Cardiac muscle cell (in vitro differentiated cells and primary cell): ENCODE results near the gene DIP2B. TPM values are rescaled to one million over a fixed set of nuclear protein-coding genes. Genes with fewer than 3 reads are reported as not detected.
A peak's percentile ranks its signal among the peaks of the same experiment; 100 is the strongest.
"Not testable (repeated sequence)": the region's sequence is repeated elsewhere in the genome, so short reads cannot be mapped to it uniquely, and the experiment has no call there.

Experiments
- DNase-seq, 2 donors: peaks; one replicate each; pipeline versions ENCODE4 v3.0.0 to v3.0.0-alpha.2; 2010 to 2017; ENCODE audit warnings: low read depth in 1 of 2, low spot score in 1 of 2
- H3K27ac ChIP-seq: fragments of 200-600 bp; sonication (generic); 2 replicates; pipeline ENCODE4 v1.5.1; 2016
- H3K27me3 ChIP-seq: fragments of 200-600 bp; sonication (generic); 2 replicates; pipeline ENCODE4 v1.6.0; 2016; ENCODE audit warnings: control low read depth
- H3K36me3 ChIP-seq: fragments of 200-600 bp; sonication (generic); 2 replicates; pipeline ENCODE4 v1.5.1; 2016; ENCODE audit warnings: control low read depth
- H3K4me1 ChIP-seq: fragments of 200-600 bp; sonication (generic); 2 replicates; pipeline ENCODE4 v1.8.1; 2017; ENCODE audit warnings: low read depth, mild to moderate bottlenecking, mixed run types
- H3K4me3 ChIP-seq: fragments of 200-600 bp; sonication (generic); 2 replicates; pipeline ENCODE4 v1.5.1; 2016; ENCODE audit warnings: mild to moderate bottlenecking
- H3K9me3 ChIP-seq: fragments of 200-600 bp; sonication (generic); 2 replicates; pipeline ENCODE4 v1.5.1; 2017; ENCODE audit warnings: low read depth, mild to moderate bottlenecking, control low read depth
- CTCF ChIP-seq: IDR thresholded peaks from 2 replicates; pipeline ENCODE4 v1.5.1; 2012; ENCODE audit warnings: low read depth, mild to moderate bottlenecking, low read length
- polyA plus RNA-seq: library from polyadenylated mRNA; unstranded; fragments of >200 nt; fragmentation: Nextera tagmentation; extraction: Ambion mirVana; gene quantifications from 2 replicates; pipeline ENCODE4 v1.2.1, GENCODE V29; 2016
- total RNA-seq: library from RNA; depleted of rRNA; stranded (reverse); fragments of >200 nt; gene quantifications from 2 replicates; pipeline ENCODE4 v1.2.3, GENCODE V29; 2016

The DIP2B gene
- total and polyA plus RNA-seq, 2 experiments from 2014 or later: 15.5 to 55.1 TPM

DNA sequence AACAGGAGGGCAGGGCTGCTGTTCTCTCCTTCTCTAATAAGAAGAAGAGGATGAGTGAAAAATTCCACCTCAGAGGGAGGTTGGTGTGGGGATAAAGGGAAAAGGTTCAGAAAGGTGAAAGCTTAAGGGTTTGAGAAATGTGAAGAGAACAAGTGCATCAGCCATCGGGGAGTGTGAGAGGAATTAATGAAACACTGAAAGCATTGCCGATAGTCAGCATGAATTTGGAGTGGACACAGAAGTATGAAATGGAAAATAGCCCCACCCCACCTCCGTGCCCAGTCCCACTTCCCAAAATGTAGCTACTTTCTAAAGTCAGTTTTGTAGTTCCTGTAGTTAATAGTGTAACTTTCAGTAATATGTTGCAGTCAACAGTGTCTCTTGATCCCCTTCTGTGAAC lies 33.4 kb downstream of the DIP2B start:
- TF ChIP-seq CTCF: no peak
- no peak for DNase-seq
- H3K9me3 ChIP-seq: no peaks in the 10 kb centered on the region
- H3K4me1 ChIP-seq: peaks cover 2% of the 10 kb centered on the region
- no peaks in the 10 kb centered on the region for H3K27me3 ChIP-seq
- H3K4me3 ChIP-seq: no peak overlapping the region
- no peaks in the 10 kb centered on the region for H3K36me3 ChIP-seq
- no peak overlapping the region for H3K27ac ChIP-seq

DNA sequence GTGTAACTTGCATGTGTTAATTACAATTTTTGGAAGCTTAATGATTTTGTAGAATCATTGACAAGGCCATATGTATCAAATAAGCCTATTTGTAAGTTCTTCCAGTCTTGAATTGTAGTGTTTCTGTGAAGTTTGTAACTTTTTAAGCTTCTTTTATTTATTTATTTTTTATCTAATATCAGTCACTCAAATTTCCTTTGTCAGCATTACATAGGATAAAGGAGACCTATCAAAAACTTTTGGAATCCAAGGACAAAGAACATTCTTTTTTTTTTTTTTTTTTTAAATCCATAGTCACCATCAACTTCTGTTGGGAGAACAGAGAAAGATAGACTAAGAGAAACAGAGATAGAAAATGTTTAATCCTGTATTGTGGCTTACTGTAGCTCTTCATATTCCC lies 36.4 kb downstream of the DIP2B start:
- Histone ChIP-seq H3K4me1 (no peaks in the 10 kb centered on the region), H3K36me3 (no peaks in the 10 kb centered on the region), H3K4me3 (no peak overlapping the region), H3K27ac (no peak overlapping the region), H3K9me3 (no peaks in the 10 kb centered on the region), H3K27me3 (no peaks in the 10 kb centered on the region)
- no peak for TF ChIP-seq CTCF
- no peak for DNase-seq

- no peaks in the 10 kb centered on the region for H3K4me1 ChIP-seq
- TF ChIP-seq CTCF: no peak
- H3K36me3 ChIP-seq: no peaks in the 10 kb centered on the region
- H3K27ac ChIP-seq: peak overlapping the region; percentile 45
- DNase-seq: no peak
- H3K27me3 ChIP-seq: no peaks in the 10 kb centered on the region
- H3K9me3 ChIP-seq: no peaks in the 10 kb centered on the region
- no peak overlapping the region for H3K4me3 ChIP-seq
These were observed 37.7 kb downstream of the DIP2B start for GRCh38 chr12:50542448-50542847.

DNA sequence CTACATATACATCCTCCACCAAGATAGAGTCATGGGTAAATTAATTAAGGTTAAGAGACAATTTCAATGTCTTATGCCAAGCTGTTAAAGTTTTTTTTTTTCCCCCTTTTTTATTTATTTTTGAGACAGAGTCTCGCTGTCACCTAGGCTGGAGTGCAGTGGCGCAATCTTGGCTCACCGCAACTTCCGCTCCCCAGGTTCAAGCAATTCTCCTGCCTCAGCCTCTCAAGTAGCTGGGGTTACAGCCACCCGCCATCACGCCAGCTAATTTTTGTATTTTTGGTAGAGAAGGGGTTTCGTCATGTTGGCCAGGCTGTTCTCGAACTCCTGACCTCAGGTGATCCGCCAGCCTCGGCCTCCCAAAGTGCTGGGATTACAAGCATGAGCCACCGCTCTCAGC lies 38.4 kb downstream of the DIP2B start:
- DNase-seq, H3K27me3 ChIP-seq, H3K36me3 ChIP-seq, H3K27ac ChIP-seq, H3K4me3 ChIP-seq, H3K9me3 ChIP-seq, H3K4me1 ChIP-seq: not testable (repeated sequence)

DNA sequence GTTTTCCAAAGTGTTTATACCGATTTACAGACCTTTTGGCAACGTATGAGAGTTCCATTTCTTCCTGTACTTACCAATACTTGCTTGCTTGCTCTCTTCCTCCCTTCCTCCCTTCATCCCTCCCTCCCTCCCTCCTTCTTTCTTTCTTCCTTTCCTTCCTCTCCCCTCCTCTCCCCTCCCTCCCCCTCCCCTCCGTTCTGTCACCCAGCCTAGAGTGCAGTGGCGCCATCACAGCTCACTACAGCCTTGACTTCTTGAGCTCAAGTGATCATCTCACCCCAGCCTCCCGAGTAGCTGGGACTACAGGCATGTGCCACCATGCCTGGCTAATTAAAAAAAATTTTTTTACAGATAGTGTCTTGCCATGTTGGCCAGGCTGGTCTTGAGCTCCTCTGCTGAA lies 40.4 kb downstream of the DIP2B start:
- Histone ChIP-seq H3K4me1 (no peaks in the 10 kb centered on the region), H3K27me3 (no peaks in the 10 kb centered on the region), H3K9me3 (no peaks in the 10 kb centered on the region), H3K36me3 (no peaks in the 10 kb centered on the region), H3K4me3 (no peak overlapping the region), H3K27ac (no peak overlapping the region)
- TF ChIP-seq CTCF: no peak
- no peak for DNase-seq

GRCh38 chr12:50545786-50546185 lies 41.0 kb downstream of the DIP2B start:
- no peak for TF ChIP-seq CTCF
- Histone ChIP-seq H3K9me3 (no peaks in the 10 kb centered on the region), H3K4me1 (no peaks in the 10 kb centered on the region), H3K27ac (peak overlapping the region; percentile 20), H3K4me3 (no peak overlapping the region), H3K27me3 (no peaks in the 10 kb centered on the region), H3K36me3 (no peaks in the 10 kb centered on the region)
- DNase-seq: no peak
